Measurements from ENCODE around the gene C10orf90.

Gene C10orf90

GRCh38 chr10:126520751-126521317, 149.7 kb downstream of the C10orf90 start:
- Histone ChIP-seq H3K4me3 (ENCODE audit: low read depth, low read length) (no peak overlapping the region), H3K36me3 (ENCODE audit: control insufficient read depth, insufficient read depth, low read length) (no peaks in the 10 kb centered on the region), H3K27ac (ENCODE audit: low read depth, low read length) (no peak overlapping the region), H3K9ac (ENCODE audit: low read depth, low read length) (no peak overlapping the region), H3K9me3 (ENCODE audit: control insufficient read depth, insufficient read depth, low read length) (no peaks in the 10 kb centered on the region), H3K27me3 (ENCODE audit: control insufficient read depth, insufficient read depth, low read length) (no peaks in the 10 kb centered on the region), H3K4me1 (ENCODE audit: control insufficient read depth, insufficient read depth, low read length) (no peaks in the 10 kb centered on the region)

GRCh38 chr10:126519992-126520391, 150.5 kb downstream of the C10orf90 start:
- Histone ChIP-seq H3K4me1 (ENCODE audit: control insufficient read depth, insufficient read depth, low read length) (no peaks in the 10 kb centered on the region), H3K4me3 (ENCODE audit: low read depth, low read length) (no peak overlapping the region), H3K36me3 (ENCODE audit: control insufficient read depth, insufficient read depth, low read length) (no peaks in the 10 kb centered on the region), H3K9me3 (ENCODE audit: control insufficient read depth, insufficient read depth, low read length) (no peaks in the 10 kb centered on the region), H3K27ac (ENCODE audit: low read depth, low read length) (no peak overlapping the region), H3K27me3 (ENCODE audit: control insufficient read depth, insufficient read depth, low read length) (no peaks in the 10 kb centered on the region), H3K9ac (ENCODE audit: low read depth, low read length) (no peak overlapping the region)

GRCh38 chr10:126519185-126519584, 151.3 kb downstream of the C10orf90 start:
- Histone ChIP-seq H3K27me3 (ENCODE audit: control insufficient read depth, insufficient read depth, low read length) (no peaks in the 10 kb centered on the region), H3K4me1 (ENCODE audit: control insufficient read depth, insufficient read depth, low read length) (no peaks in the 10 kb centered on the region), H3K4me3 (ENCODE audit: low read depth, low read length) (no peak overlapping the region), H3K36me3 (ENCODE audit: control insufficient read depth, insufficient read depth, low read length) (no peaks in the 10 kb centered on the region), H3K27ac (ENCODE audit: low read depth, low read length) (no peak overlapping the region), H3K9me3 (ENCODE audit: control insufficient read depth, insufficient read depth, low read length) (no peaks in the 10 kb centered on the region), H3K9ac (ENCODE audit: low read depth, low read length) (no peak overlapping the region)

GRCh38 chr10:126518218-126519080, 152.0 kb downstream of the C10orf90 start:
- Histone ChIP-seq H3K36me3 (ENCODE audit: control insufficient read depth, insufficient read depth, low read length) (no peaks in the 10 kb centered on the region), H3K27ac (ENCODE audit: low read depth, low read length) (no peak overlapping the region), H3K9ac (ENCODE audit: low read depth, low read length) (no peak overlapping the region), H3K27me3 (ENCODE audit: control insufficient read depth, insufficient read depth, low read length) (no peaks in the 10 kb centered on the region), H3K9me3 (ENCODE audit: control insufficient read depth, insufficient read depth, low read length) (no peaks in the 10 kb centered on the region), H3K4me1 (ENCODE audit: control insufficient read depth, insufficient read depth, low read length) (no peaks in the 10 kb centered on the region), H3K4me3 (ENCODE audit: low read depth, low read length) (no peak overlapping the region)

- H3K27ac ChIP-seq (ENCODE audit: low read depth, low read length): no peak overlapping the region
- H3K27me3 ChIP-seq (ENCODE audit: control insufficient read depth, insufficient read depth, low read length): no peaks in the 10 kb centered on the region
- no peaks in the 10 kb centered on the region for H3K36me3 ChIP-seq (ENCODE audit: control insufficient read depth, insufficient read depth, low read length)
- no peak overlapping the region for H3K4me3 ChIP-seq (ENCODE audit: low read depth, low read length)
- H3K4me1 ChIP-seq (ENCODE audit: control insufficient read depth, insufficient read depth, low read length): no peaks in the 10 kb centered on the region
- H3K9ac ChIP-seq (ENCODE audit: low read depth, low read length): no peak overlapping the region
- H3K9me3 ChIP-seq (ENCODE audit: control insufficient read depth, insufficient read depth, low read length): no peaks in the 10 kb centered on the region
Observed at GRCh38 chr10:126516515-126516914, 154.0 kb downstream of the C10orf90 start.

- H3K27ac ChIP-seq (ENCODE audit: low read depth, low read length): no peak overlapping the region
- no peaks in the 10 kb centered on the region for H3K36me3 ChIP-seq (ENCODE audit: control insufficient read depth, insufficient read depth, low read length)
- no peak overlapping the region for H3K9ac ChIP-seq (ENCODE audit: low read depth, low read length)
- no peak overlapping the region for H3K4me3 ChIP-seq (ENCODE audit: low read depth, low read length)
- no peaks in the 10 kb centered on the region for H3K9me3 ChIP-seq (ENCODE audit: control insufficient read depth, insufficient read depth, low read length)
- no peaks in the 10 kb centered on the region for H3K4me1 ChIP-seq (ENCODE audit: control insufficient read depth, insufficient read depth, low read length)
- no peaks in the 10 kb centered on the region for H3K27me3 ChIP-seq (ENCODE audit: control insufficient read depth, insufficient read depth, low read length)
Observed at GRCh38 chr10:126511917-126512479, 158.5 kb downstream of the C10orf90 start.

- no peaks in the 10 kb centered on the region for H3K9me3 ChIP-seq (ENCODE audit: control insufficient read depth, insufficient read depth, low read length)
- no peak overlapping the region for H3K9ac ChIP-seq (ENCODE audit: low read depth, low read length)
- H3K27me3 ChIP-seq (ENCODE audit: control insufficient read depth, insufficient read depth, low read length): no peaks in the 10 kb centered on the region
- no peaks in the 10 kb centered on the region for H3K4me1 ChIP-seq (ENCODE audit: control insufficient read depth, insufficient read depth, low read length)
- H3K36me3 ChIP-seq (ENCODE audit: control insufficient read depth, insufficient read depth, low read length): no peaks in the 10 kb centered on the region
- H3K27ac ChIP-seq (ENCODE audit: low read depth, low read length): no peak overlapping the region
- H3K4me3 ChIP-seq (ENCODE audit: low read depth, low read length): no peak overlapping the region
Observed at GRCh38 chr10:126509182-126509581, 161.3 kb downstream of the C10orf90 start.

- Histone ChIP-seq H3K9ac (ENCODE audit: low read depth, low read length) (no peak overlapping the region), H3K27me3 (ENCODE audit: control insufficient read depth, insufficient read depth, low read length) (no peaks in the 10 kb centered on the region), H3K4me1 (ENCODE audit: control insufficient read depth, insufficient read depth, low read length) (no peaks in the 10 kb centered on the region), H3K27ac (ENCODE audit: low read depth, low read length) (no peak overlapping the region), H3K36me3 (ENCODE audit: control insufficient read depth, insufficient read depth, low read length) (no peaks in the 10 kb centered on the region), H3K4me3 (ENCODE audit: low read depth, low read length) (no peak overlapping the region), H3K9me3 (ENCODE audit: control insufficient read depth, insufficient read depth, low read length) (no peaks in the 10 kb centered on the region)
Observed at GRCh38 chr10:126508535-126509040, 161.9 kb downstream of the C10orf90 start.

GRCh38 chr10:126504761-126505112, 165.8 kb downstream of the C10orf90 start:
- Histone ChIP-seq H3K4me3 (ENCODE audit: low read depth, low read length) (no peak overlapping the region), H3K36me3 (ENCODE audit: control insufficient read depth, insufficient read depth, low read length) (no peaks in the 10 kb centered on the region), H3K27ac (ENCODE audit: low read depth, low read length) (no peak overlapping the region), H3K9ac (ENCODE audit: low read depth, low read length) (no peak overlapping the region), H3K9me3 (ENCODE audit: control insufficient read depth, insufficient read depth, low read length) (no peaks in the 10 kb centered on the region), H3K4me1 (ENCODE audit: control insufficient read depth, insufficient read depth, low read length) (no peaks in the 10 kb centered on the region), H3K27me3 (ENCODE audit: control insufficient read depth, insufficient read depth, low read length) (no peaks in the 10 kb centered on the region)

GRCh38 chr10:126504063-126504760, 166.3 kb downstream of the C10orf90 start:
- H3K4me1 ChIP-seq (ENCODE audit: control insufficient read depth, insufficient read depth, low read length): no peaks in the 10 kb centered on the region
- H3K36me3 ChIP-seq (ENCODE audit: control insufficient read depth, insufficient read depth, low read length): no peaks in the 10 kb centered on the region
- no peaks in the 10 kb centered on the region for H3K27me3 ChIP-seq (ENCODE audit: control insufficient read depth, insufficient read depth, low read length)
- no peak overlapping the region for H3K4me3 ChIP-seq (ENCODE audit: low read depth, low read length)
- no peak overlapping the region for H3K9ac ChIP-seq (ENCODE audit: low read depth, low read length)
- no peak overlapping the region for H3K27ac ChIP-seq (ENCODE audit: low read depth, low read length)
- no peaks in the 10 kb centered on the region for H3K9me3 ChIP-seq (ENCODE audit: control insufficient read depth, insufficient read depth, low read length)

Data from HUES48 (cell line).